Left lung (tissue), 10 donors: ENCODE data around the gene OR51E2. TPM values are rescaled to one million over a fixed set of nuclear protein-coding genes. Genes with fewer than 3 reads are reported as not detected.

Experiments used
- ATAC-seq: fragments of 200-7000 bp; cut with Tn5 transposase; one replicate; pipeline ENCODE4 v1.9.1; 2020; ENCODE audit warnings: moderate library complexity
- DNase-seq, 4 donors: peaks; one replicate each; pipeline ENCODE4 v3.0.0-alpha.2; 2013 to 2020
- H3K27ac ChIP-seq, 2 donors: fragments of 200-600 bp; sonication (generic) in 1 of 2; one replicate each; pipeline versions ENCODE4 v1.5.0 to v1.8.0; 2020 to 2021
- H3K27me3 ChIP-seq, 2 donors: fragments of 200-600 bp; sonication (generic) in 1 of 2; one replicate each; pipeline versions ENCODE4 v1.5.0 to v1.8.0; 2020 to 2021
- H3K36me3 ChIP-seq, 2 donors: fragments of 200-600 bp; sonication (generic) in 1 of 2; one replicate each; pipeline versions ENCODE4 v1.5.0 to v1.8.0; 2020 to 2021
- H3K4me1 ChIP-seq, 2 donors: fragments of 200-600 bp; one replicate each; pipeline ENCODE4 v1.8.0; 2021
- H3K4me3 ChIP-seq, 2 donors: fragments of 200-600 bp; sonication (generic) in 1 of 2; one replicate each; pipeline versions ENCODE4 v1.5.0 to v1.8.0; 2020 to 2021; ENCODE audit warnings: mild to moderate bottlenecking in 1 of 2
- H3K9me3 ChIP-seq, 2 donors: fragments of 200-600 bp; sonication (generic) in 1 of 2; one replicate each; pipeline versions ENCODE4 v1.5.0 to v1.8.0; 2020 to 2021
- CTCF ChIP-seq, 2 donors: fragments of 200-600 bp; sonication (generic) in 1 of 2; IDR thresholded peaks; one replicate each; pipeline versions ENCODE4 v1.5.0 to v1.8.0; 2021; ENCODE audit warnings: antibody characterized with exemption in 2 of 2
- intact Hi-C, 2 donors: fragments of 100-400 bp; cut with DNase I; formaldehyde crosslinking; loops; one replicate each; pipeline versions ENCODE4 v1.11.2 to v1.14.2; 2022
- polyA plus RNA-seq, 6 donors: library from polyadenylated mRNA; unstranded; fragments of 120-200 nt; gene quantifications; one replicate each; pipeline ENCODE4 v1.2.1, GENCODE V29; 2013; ENCODE audit not compliant: insufficient read length in 6 of 6
- total RNA-seq, 2 donors: library from RNA; stranded (reverse); fragmentation: NEBNext Ultra II Directional; extraction: Animal tissue kit (Norgen Biotek cat#: 25700); gene quantifications; one replicate each; pipeline ENCODE4 v1.2.1, GENCODE V29; 2021
- donor health status: DM: no; HTN: yes; CAD: no.
- donor health status: DM: no; HTN: no; CAD: no.

The OR51E2 gene
- total and polyA plus RNA-seq, 8 donors, result 0.08 to 0.18 (median 0.15) TPM; not detected in 3

- no peaks in the 10 kb centered on the region for H3K9me3 ChIP-seq
- no peak overlapping the region for H3K4me3 ChIP-seq
- H3K27ac ChIP-seq, result no peak overlapping the region
- H3K4me1 ChIP-seq, result no peaks in the 10 kb centered on the region
- no peaks in the 10 kb centered on the region for H3K36me3 ChIP-seq
- ATAC-seq, result no peak
- no peak for DNase-seq
- no peak for TF ChIP-seq CTCF (IDR thresholded peaks at IDR 0.05)
- H3K27me3 ChIP-seq, result no peaks in the 10 kb centered on the region
- intact Hi-C loops, result no loop called here
Measured at GRCh38 chr11:4695442-4695841, 2.2 kb downstream of the OR51E2 start.

GRCh38 chr11:4684631-4685285 lies 12.9 kb downstream of the OR51E2 start:
- ATAC-seq, result no peak
- no peaks in the 10 kb centered on the region for H3K36me3 ChIP-seq
- H3K4me1 ChIP-seq, result no peaks in the 10 kb centered on the region
- H3K27me3 ChIP-seq, result no peaks in the 10 kb centered on the region
- no peak for TF ChIP-seq CTCF (IDR thresholded peaks at IDR 0.05)
- H3K27ac ChIP-seq, result no peak overlapping the region
- intact Hi-C loops, result no loop called here
- no peak overlapping the region for H3K4me3 ChIP-seq
- DNase-seq, result no peak
- H3K9me3 ChIP-seq, result no peaks in the 10 kb centered on the region

GRCh38 chr11:4682623-4683419 lies 14.8 kb downstream of the OR51E2 start:
- H3K9me3 ChIP-seq, result no peaks in the 10 kb centered on the region
- H3K27me3 ChIP-seq, result no peaks in the 10 kb centered on the region
- intact Hi-C loops, result no loop called here
- no peak for DNase-seq
- ATAC-seq, result no peak
- no peaks in the 10 kb centered on the region for H3K4me1 ChIP-seq
- H3K27ac ChIP-seq, result no peak overlapping the region
- no peak for TF ChIP-seq CTCF (IDR thresholded peaks at IDR 0.05)
- H3K36me3 ChIP-seq, result no peaks in the 10 kb centered on the region
- no peak overlapping the region for H3K4me3 ChIP-seq

- Histone ChIP-seq H3K27me3 (no peaks in the 10 kb centered on the region), H3K4me1 (no peaks in the 10 kb centered on the region), H3K9me3 (no peaks in the 10 kb centered on the region), H3K4me3 (no peak overlapping the region), H3K27ac (no peak overlapping the region), H3K36me3 (no peaks in the 10 kb centered on the region)
- DNase-seq, result no peak
- intact Hi-C loops, result no loop called here
- no peak for TF ChIP-seq CTCF (IDR thresholded peaks at IDR 0.05)
- ATAC-seq, result no peak
Measured at GRCh38 chr11:4680341-4680740, 17.3 kb downstream of the OR51E2 start.

GRCh38 chr11:4677948-4678347 lies 19.7 kb downstream of the OR51E2 start:
- ATAC-seq, result no peak
- DNase-seq, result no peak
- intact Hi-C loops, result no loop called here
- Histone ChIP-seq H3K4me3 (no peak overlapping the region), H3K4me1 (no peaks in the 10 kb centered on the region), H3K9me3 (no peaks in the 10 kb centered on the region), H3K36me3 (no peaks in the 10 kb centered on the region), H3K27me3 (no peaks in the 10 kb centered on the region), H3K27ac (no peak overlapping the region)
- no peak for TF ChIP-seq CTCF (IDR thresholded peaks at IDR 0.05)
